Tibial nerve (tissue), 4 donors: ENCODE measurements around the gene GRK2. TPM values are rescaled to one million over a fixed set of nuclear protein-coding genes. Genes with fewer than 3 reads are reported as not detected.

Experiments used
- DNase-seq, 2 donors: peaks; one replicate each; pipeline ENCODE4 v3.0.0-alpha.2; 2019; ENCODE audit warnings: low spot score in 2 of 2
- H3K27ac ChIP-seq, 4 donors: fragments of 200-600 bp; sonication (generic) in 3 of 4; one replicate each; pipeline ENCODE4 v1.5.1; 2017 to 2019; ENCODE audit warnings: mild to moderate bottlenecking in 1 of 4
- H3K27me3 ChIP-seq, 2 donors: fragments of 200-600 bp; sonication (generic) in 1 of 2; one replicate each; pipeline versions ENCODE4 v1.5.1 to v1.6.0; 2017 to 2019
- H3K36me3 ChIP-seq, 3 donors: fragments of 200-600 bp; sonication (generic); one replicate each; pipeline ENCODE4 v1.5.1; 2018 to 2019
- H3K4me1 ChIP-seq, 4 donors: fragments of 200-600 bp; sonication (generic) in 3 of 4; one replicate each; pipeline ENCODE4 v1.5.1; 2017 to 2019
- H3K4me3 ChIP-seq, 4 donors: fragments of 200-600 bp; sonication (generic) in 3 of 4; one replicate each; pipeline ENCODE4 v1.5.1; 2017 to 2019; ENCODE audit warnings: mild to moderate bottlenecking in 1 of 4, moderate library complexity in 1 of 4
- H3K9me3 ChIP-seq, 4 donors: fragments of 200-600 bp; sonication (generic) in 3 of 4; one replicate each; pipeline ENCODE4 v1.5.1; 2017 to 2019
- EP300 ChIP-seq, 2 donors: sonication (generic); formaldehyde crosslinking; IDR thresholded peaks; one replicate each; pipeline ENCODE4 v1.6.1; 2017; ENCODE audit warnings: antibody characterized with exemption in 2 of 2, mild to moderate bottlenecking in 1 of 2
- POLR2A ChIP-seq, 2 donors: fragments of 450-650 bp; IDR thresholded peaks; one replicate each; pipeline ENCODE4 v1.6.1; 2017; ENCODE audit warnings: antibody characterized with exemption in 2 of 2, mild to moderate bottlenecking in 2 of 2, moderate library complexity in 2 of 2
- WGBS, 2 donors: methylation state at CpG; one replicate each; pipeline ENCODE4 v1.1.5; 2018; 5-methylcytosine and 5-hydroxymethylcytosine counted together
- total RNA-seq, 4 donors: library from RNA; depleted of rRNA; stranded (reverse); fragments of >200 nt; gene quantifications; one replicate each; pipeline ENCODE4 v1.1.0, GENCODE V29; 2016
- TF ChIP-seq, protein P1 (sequence below), 5 experiments: fragments of 200-600 bp in 3 of 5; fragments of 450-650 bp in 2 of 5; sonication (generic) in 3 of 5; IDR thresholded peaks; one replicate each; pipeline ENCODE4 v1.5.1; 2016 to 2019; ENCODE audit warnings: antibody characterized with exemption in 5 of 5, mild to moderate bottlenecking in 3 of 5, moderate library complexity in 2 of 5

The GRK2 gene
- total RNA-seq, 4 donors from 2014 or later: 46.0 to 134 (median 65.4) TPM

DNA sequence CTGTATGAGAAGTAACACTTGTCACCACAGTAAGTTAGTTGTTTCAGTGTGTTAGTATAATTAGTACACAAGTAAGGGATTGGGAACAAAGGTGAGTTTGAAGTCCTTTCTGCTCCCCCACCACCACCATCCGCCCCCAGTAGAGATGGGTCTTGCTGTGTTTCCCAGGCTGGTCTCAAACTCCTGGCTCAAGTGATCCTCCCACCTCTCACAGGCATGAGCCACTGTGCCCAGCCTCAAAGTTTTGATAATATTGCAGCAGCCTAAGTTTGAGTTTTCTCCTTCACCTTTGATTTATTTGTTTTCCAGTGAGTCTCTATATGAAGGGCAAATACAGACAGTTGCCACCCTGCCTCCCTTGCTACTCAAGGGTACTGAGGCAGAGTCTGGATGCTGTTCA is 23.7 kb upstream of the GRK2 start:
- Histone ChIP-seq H3K36me3 (peaks cover 0 to 42% (median 20%) of the 10 kb centered on the region in 3 donors), H3K4me3 (no peak overlapping the region)

GRCh38 chr11:67243051-67243450 is 23.2 kb upstream of the GRK2 start:
- Histone ChIP-seq H3K4me3 (no peak overlapping the region), H3K9me3 (no peaks in the 10 kb centered on the region), H3K4me1 (peaks cover 0 to 55% (median 39%) of the 10 kb centered on the region in 4 donors), H3K27ac (peak overlapping the region in 2 of 4 donors; percentile 91 to 94), H3K36me3 (peaks cover 0 to 47% (median 22%) of the 10 kb centered on the region in 3 donors), H3K27me3 (no peaks in the 10 kb centered on the region)
- DNase-seq: no peak
- TF ChIP-seq POLR2A (IDR thresholded peaks at IDR 0.05): no peak
- TF ChIP-seq EP300 (IDR thresholded peaks at IDR 0.05): no peak
- TF ChIP-seq, protein P1, sequence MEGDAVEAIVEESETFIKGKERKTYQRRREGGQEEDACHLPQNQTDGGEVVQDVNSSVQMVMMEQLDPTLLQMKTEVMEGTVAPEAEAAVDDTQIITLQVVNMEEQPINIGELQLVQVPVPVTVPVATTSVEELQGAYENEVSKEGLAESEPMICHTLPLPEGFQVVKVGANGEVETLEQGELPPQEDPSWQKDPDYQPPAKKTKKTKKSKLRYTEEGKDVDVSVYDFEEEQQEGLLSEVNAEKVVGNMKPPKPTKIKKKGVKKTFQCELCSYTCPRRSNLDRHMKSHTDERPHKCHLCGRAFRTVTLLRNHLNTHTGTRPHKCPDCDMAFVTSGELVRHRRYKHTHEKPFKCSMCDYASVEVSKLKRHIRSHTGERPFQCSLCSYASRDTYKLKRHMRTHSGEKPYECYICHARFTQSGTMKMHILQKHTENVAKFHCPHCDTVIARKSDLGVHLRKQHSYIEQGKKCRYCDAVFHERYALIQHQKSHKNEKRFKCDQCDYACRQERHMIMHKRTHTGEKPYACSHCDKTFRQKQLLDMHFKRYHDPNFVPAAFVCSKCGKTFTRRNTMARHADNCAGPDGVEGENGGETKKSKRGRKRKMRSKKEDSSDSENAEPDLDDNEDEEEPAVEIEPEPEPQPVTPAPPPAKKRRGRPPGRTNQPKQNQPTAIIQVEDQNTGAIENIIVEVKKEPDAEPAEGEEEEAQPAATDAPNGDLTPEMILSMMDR (IDR thresholded peaks at IDR 0.05): no peak
- 79 to 80% methylated on average over 2 of the region's 2 CpGs for WGBS, 2 donors

More for the DNA sequence above, 23.7 kb upstream of the GRK2 start:
- 57 to 83% methylated on average over 1 of the region's 1 CpG for WGBS, 2 donors
- peak overlapping the region in 2 of 4 donors; percentile 91 to 94 for H3K27ac ChIP-seq
- no peaks in the 10 kb centered on the region for H3K9me3 ChIP-seq
- TF ChIP-seq, protein P1 (IDR thresholded peaks at IDR 0.05): no peak
- no peak for TF ChIP-seq POLR2A (IDR thresholded peaks at IDR 0.05)
- TF ChIP-seq EP300 (IDR thresholded peaks at IDR 0.05): no peak
- peaks cover 0 to 57% (median 39%) of the 10 kb centered on the region in 4 donors for H3K4me1 ChIP-seq
- H3K27me3 ChIP-seq: no peaks in the 10 kb centered on the region
- no peak for DNase-seq

DNA sequence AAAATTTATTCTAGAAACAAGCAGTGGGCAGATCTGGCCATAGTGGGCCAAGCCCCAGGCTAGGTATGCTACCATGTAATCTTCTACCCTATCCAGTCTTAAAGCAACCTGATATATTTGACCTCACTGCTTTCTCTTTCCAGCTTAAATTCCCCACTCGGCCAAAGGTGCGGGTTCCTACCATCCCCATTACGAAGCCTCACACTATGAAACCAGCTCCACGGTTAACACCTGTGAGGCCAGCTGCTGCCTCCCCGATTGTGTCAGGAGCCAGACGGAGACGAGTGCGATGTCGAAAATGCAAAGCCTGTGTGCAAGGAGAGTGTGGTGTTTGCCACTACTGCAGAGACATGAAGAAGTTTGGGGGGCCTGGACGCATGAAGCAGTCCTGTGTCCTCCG is 21.2 kb upstream of the GRK2 start:
- peaks cover 0 to 67% (median 29%) of the 10 kb centered on the region in 3 donors for H3K36me3 ChIP-seq
- peaks cover 0 to 45% (median 27%) of the 10 kb centered on the region in 4 donors for H3K4me1 ChIP-seq
- no peaks in the 10 kb centered on the region for H3K9me3 ChIP-seq
- no peak overlapping the region for H3K4me3 ChIP-seq
- TF ChIP-seq, protein P1 (IDR thresholded peaks at IDR 0.05): no peak
- TF ChIP-seq POLR2A (IDR thresholded peaks at IDR 0.05): no peak
- no peak for TF ChIP-seq EP300 (IDR thresholded peaks at IDR 0.05)
- WGBS, 2 donors: 94 to 95% methylated on average over 11 of the region's 11 CpGs
- DNase-seq: no peak
- H3K27me3 ChIP-seq: no peaks in the 10 kb centered on the region
- no peak overlapping the region for H3K27ac ChIP-seq

DNA sequence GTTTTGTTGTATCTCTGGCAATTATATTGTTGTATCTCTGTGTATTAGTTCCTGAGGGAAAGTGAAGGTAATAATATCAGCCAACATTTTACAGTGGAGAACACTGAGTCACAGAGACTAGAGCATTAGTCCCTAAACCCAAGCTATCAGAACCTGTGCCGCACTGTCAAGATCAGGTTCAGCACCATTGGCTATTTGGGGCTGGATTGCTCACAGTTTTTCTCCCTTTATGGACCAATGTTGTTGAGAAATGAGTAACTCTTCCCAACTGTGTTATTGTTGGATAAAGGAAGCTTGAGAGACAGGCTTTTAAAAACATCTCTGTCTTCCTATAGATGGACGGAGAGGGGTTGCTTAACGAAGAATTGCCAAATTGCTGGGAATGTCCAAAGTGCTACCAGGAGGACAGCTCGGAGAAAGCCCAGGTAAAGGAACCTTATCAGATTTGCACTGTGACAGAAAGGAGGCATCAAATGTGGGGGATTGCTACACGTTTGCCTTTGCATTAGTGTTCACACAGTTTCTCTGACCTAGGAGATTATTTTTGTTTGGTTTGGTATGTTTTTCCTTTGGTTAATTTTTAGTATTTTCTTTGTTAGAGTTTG is 18.2 kb upstream of the GRK2 start:
- H3K4me1 ChIP-seq: peaks cover 0 to 30% (median 10%) of the 10 kb centered on the region in 4 donors
- 86 to 88% methylated on average over 5 of the region's 5 CpGs for WGBS, 2 donors
- H3K36me3 ChIP-seq: peaks cover 0 to 92% (median 55%) of the 10 kb centered on the region in 3 donors
- no peak overlapping the region for H3K27ac ChIP-seq
- H3K27me3 ChIP-seq: no peaks in the 10 kb centered on the region
- DNase-seq: no peak
- no peak overlapping the region for H3K4me3 ChIP-seq
- no peaks in the 10 kb centered on the region for H3K9me3 ChIP-seq
- TF ChIP-seq POLR2A (IDR thresholded peaks at IDR 0.05) (no peak), EP300 (IDR thresholded peaks at IDR 0.05) (no peak)
- TF ChIP-seq, protein P1 (IDR thresholded peaks at IDR 0.05): no peak

DNA sequence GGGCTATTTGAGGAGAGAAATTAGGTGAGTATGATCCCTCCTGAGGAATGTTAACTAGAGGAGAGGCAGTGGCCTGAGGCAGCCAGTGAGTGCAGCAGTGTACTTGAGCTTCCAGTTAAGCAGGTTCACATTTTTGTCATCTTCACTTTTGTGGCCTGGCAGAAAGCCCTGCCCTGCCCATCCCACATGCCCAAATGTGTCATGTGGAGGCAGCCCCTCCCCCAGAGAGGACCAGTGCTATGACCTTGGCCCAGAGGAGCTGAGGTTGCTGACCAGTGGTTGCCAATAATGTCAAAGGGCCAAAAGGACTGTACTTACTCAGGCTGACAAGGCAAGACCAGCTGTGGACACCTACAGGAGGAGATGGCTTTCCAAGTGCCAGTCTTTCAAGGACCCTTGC is 17.6 kb upstream of the GRK2 start:
- H3K36me3 ChIP-seq: peaks cover 0 to 93% (median 58%) of the 10 kb centered on the region in 3 donors
- DNase-seq: no peak
- H3K4me1 ChIP-seq: peaks cover 0 to 30% (median 10%) of the 10 kb centered on the region in 4 donors
- H3K9me3 ChIP-seq: no peaks in the 10 kb centered on the region
- no peaks in the 10 kb centered on the region for H3K27me3 ChIP-seq
- no peak overlapping the region for H3K27ac ChIP-seq
- no peak overlapping the region for H3K4me3 ChIP-seq
- TF ChIP-seq EP300 (IDR thresholded peaks at IDR 0.05): no peak
- TF ChIP-seq, protein P1 (IDR thresholded peaks at IDR 0.05): no peak
- TF ChIP-seq POLR2A (IDR thresholded peaks at IDR 0.05): no peak
